ENCODE measurements around the gene CFHR1. TPM values are rescaled to one million over a fixed set of nuclear protein-coding genes. Genes with fewer than 3 reads are reported as not detected.
"Not testable (repeated sequence)": the region's sequence is repeated elsewhere in the genome, so short reads cannot be mapped to it uniquely, and the experiment has no call there.

CFHR1 gene
- total RNA-seq (2021; ENCODE audit: unreplicated experiment), result 0.23 TPM
- not detected for polyA plus RNA-seq (2012; ENCODE audit: insufficient read length)
- Bru-seq, nascent RNA, result not detected
- not detected for BruChase-seq, experiment 1, labeled RNA remaining after a 2-hour chase
- not detected for BruChase-seq, experiment 2, labeled RNA remaining after a 6-hour chase
- long read RNA-seq, result 0 reads

GRCh38 chr1:196819531-196819930 is at the start of gene CFHR1:
Gene CFHR1 (plus strand): TSS chr1:196819731. CDS start chr1:196819845, 114 bp downstream.
- POLR2A ChIA-PET; H3K4me1 ChIP-seq (ENCODE audit: control insufficient read depth, insufficient read depth, low read length); H3K36me3 ChIP-seq (ENCODE audit: control insufficient read depth, insufficient read depth, low read length); in situ Hi-C loops (cut with HindIII; ENCODE audit: low pct_unique_long_range_greater_than_20kb, low sequenced_read_pairs); H3K27me3 ChIP-seq (ENCODE audit: control insufficient read depth, insufficient read depth, low read length); BruUV-seq (replicated peaks); H3K4me3 ChIP-seq (ENCODE audit: low read depth in 2 of 2, low read length in 2 of 2); DNase-seq (ENCODE audit: low read depth, low spot score); H3K9me3 ChIP-seq (ENCODE audit: control insufficient read depth, insufficient read depth, low read depth, low read length); ATAC-seq; H3K27ac ChIP-seq (ENCODE audit: low read length); CTCF ChIA-PET: not testable (repeated sequence)
- intact Hi-C loops (cut with micrococcal nuclease; ENCODE audit: unreplicated experiment), result loop anchor here (5.0 kb wide), 1 partner anchor 123 kb away; the partner anchor contains the start of gene CFHR2

GRCh38 chr1:196769823-196770222 is 49.7 kb upstream of the CFHR1 start:
- DNase-seq (ENCODE audit: low read depth, low spot score); H3K4me1 ChIP-seq (ENCODE audit: control insufficient read depth, insufficient read depth, low read length); intact Hi-C loops (cut with micrococcal nuclease; ENCODE audit: unreplicated experiment); H3K27ac ChIP-seq (ENCODE audit: low read length); H3K9me3 ChIP-seq (ENCODE audit: control insufficient read depth, insufficient read depth, low read depth, low read length); POLR2A ChIA-PET; H3K27me3 ChIP-seq (ENCODE audit: control insufficient read depth, insufficient read depth, low read length); H3K36me3 ChIP-seq (ENCODE audit: control insufficient read depth, insufficient read depth, low read length); BruUV-seq (replicated peaks); CTCF ChIA-PET; ATAC-seq; in situ Hi-C loops (cut with HindIII; ENCODE audit: low pct_unique_long_range_greater_than_20kb, low sequenced_read_pairs); H3K4me3 ChIP-seq (ENCODE audit: low read depth in 2 of 2, low read length in 2 of 2): not testable (repeated sequence)

GRCh38 chr1:196773713-196774112 is 45.8 kb upstream of the CFHR1 start:
- ATAC-seq (no peak), DNase-seq (ENCODE audit: low read depth, low spot score) (no peak)
- intact Hi-C loops (cut with micrococcal nuclease; ENCODE audit: unreplicated experiment), result no loop called here
- TF ChIP-seq SIN3A (IDR thresholded peaks at IDR 0.05; ENCODE audit: borderline replicate concordance, insufficient read depth, low read depth, low read length), result no peak
- TF ChIP-seq TCF7L2 (IDR thresholded peaks at IDR 0.05; ENCODE audit: low read depth, low read length), result no peak
- TF ChIP-seq CTCF (IDR thresholded peaks at IDR 0.05), result no peak
- TF ChIP-seq POLR2AphosphoS5 (IDR thresholded peaks at IDR 0.05; ENCODE audit: low read depth, low read length), result no peak
- no peak for TF ChIP-seq REST (IDR thresholded peaks at IDR 0.05; ENCODE audit: insufficient read depth in 1 of 2, low read depth in 2 of 2, low read length in 1 of 2)
- H3K27me3 ChIP-seq (ENCODE audit: control insufficient read depth, insufficient read depth, low read length), result no peaks in the 10 kb centered on the region
- ChIA-PET CTCF (no interaction called here), POLR2A (no interaction called here)
- H3K27ac ChIP-seq (ENCODE audit: low read length), result no peak overlapping the region
- H3K4me1 ChIP-seq (ENCODE audit: control insufficient read depth, insufficient read depth, low read length), result no peaks in the 10 kb centered on the region
- no peak overlapping the region for H3K4me3 ChIP-seq (ENCODE audit: low read depth in 2 of 2, low read length in 2 of 2)
- H3K9me3 ChIP-seq (ENCODE audit: control insufficient read depth, insufficient read depth, low read depth, low read length), result no peaks in the 10 kb centered on the region
- no peaks in the 10 kb centered on the region for H3K36me3 ChIP-seq (ENCODE audit: control insufficient read depth, insufficient read depth, low read length)
- in situ Hi-C loops (cut with HindIII; ENCODE audit: low pct_unique_long_range_greater_than_20kb, low sequenced_read_pairs), result no loop called here
- BruUV-seq (replicated peaks), result no TSS peak
